Liver (tissue), 9 donors: ENCODE results near the gene FBN1. TPM values are rescaled to one million over a fixed set of nuclear protein-coding genes. Genes with fewer than 3 reads are reported as not detected.

ENCODE experiments used
- DNase-seq: peaks from one replicate; pipeline ENCODE4 v3.0.0-alpha.2; 2017; ENCODE audit warnings: low spot score
- H3K27ac ChIP-seq, 2 donors: one replicate each; pipeline ENCODE4 v1.7.0; 2013; ENCODE audit warnings: inconsistent platforms in 2 of 2, low read length in 2 of 2, control low read depth in 1 of 2, low read depth in 1 of 2, mild to moderate bottlenecking in 1 of 2
- H3K27me3 ChIP-seq, 4 donors: one replicate each; pipeline versions ENCODE4 v1.6.1 to v1.7.0; 2013; ENCODE audit warnings: low read length in 3 of 4, inconsistent platforms in 1 of 4, mild to moderate bottlenecking in 1 of 4, moderate library complexity in 1 of 4; ENCODE audit not compliant: control insufficient read depth in 4 of 4, insufficient read depth in 4 of 4
- H3K36me3 ChIP-seq, 4 donors: one replicate each; pipeline versions ENCODE4 v1.6.1 to v1.7.0; 2013; ENCODE audit warnings: low read length in 3 of 4, mild to moderate bottlenecking in 3 of 4, low read depth in 1 of 4, moderate library complexity in 1 of 4; ENCODE audit not compliant: control insufficient read depth in 4 of 4, insufficient read depth in 3 of 4
- H3K4me1 ChIP-seq, 4 donors: one replicate each; pipeline versions ENCODE4 v1.6.1 to v1.7.0; 2013; ENCODE audit warnings: low read length in 3 of 4, mild to moderate bottlenecking in 3 of 4, moderate library complexity in 1 of 4; ENCODE audit not compliant: control insufficient read depth in 4 of 4, insufficient read depth in 4 of 4
- H3K4me3 ChIP-seq, 3 donors: one replicate each; pipeline versions ENCODE4 v1.6.1 to v1.7.0; 2013; ENCODE audit warnings: low read length in 3 of 3, control low read depth in 1 of 3, low read depth in 1 of 3, mild to moderate bottlenecking in 1 of 3
- H3K9ac ChIP-seq, 2 donors: one replicate each; pipeline ENCODE4 v1.7.0; 2013; ENCODE audit warnings: low read length in 2 of 2, mild to moderate bottlenecking in 2 of 2, moderate library complexity in 2 of 2, control low read depth in 1 of 2, low read depth in 1 of 2
- H3K9me3 ChIP-seq, 4 donors: one replicate each; pipeline versions ENCODE4 v1.6.1 to v1.7.0; 2013; ENCODE audit warnings: low read length in 3 of 4; ENCODE audit not compliant: control insufficient read depth in 4 of 4
- EGR1 ChIP-seq, 2 donors: IDR thresholded peaks; 2 replicates each; pipeline ENCODE4 v1.6.1; 2016 to 2018; ENCODE audit warnings: antibody characterized with exemption in 2 of 2, low read depth in 2 of 2
- FOXA1 ChIP-seq: IDR thresholded peaks from 2 replicates; pipeline ENCODE4 v1.6.1; 2016; ENCODE audit warnings: antibody characterized with exemption
- FOXA2 ChIP-seq: IDR thresholded peaks from 2 replicates; pipeline ENCODE4 v1.6.1; 2016; ENCODE audit warnings: antibody characterized with exemption
- GABPA ChIP-seq, 2 donors: IDR thresholded peaks in 1 of 2; conservative IDR thresholded peaks in 1 of 2; 2 replicates each; pipeline ENCODE4 v1.6.1; 2016; ENCODE audit warnings: antibody characterized with exemption in 2 of 2, mild to moderate bottlenecking in 1 of 2, moderate library complexity in 1 of 2
- HNF4A ChIP-seq, 2 donors: conservative IDR thresholded peaks; 2 replicates each; pipeline ENCODE4 v1.6.1; 2016; ENCODE audit warnings: antibody characterized with exemption in 2 of 2, mild to moderate bottlenecking in 2 of 2
- HNF4G ChIP-seq: IDR thresholded peaks from 2 replicates; pipeline ENCODE4 v1.6.1; 2016; ENCODE audit warnings: antibody characterized with exemption
- JUND ChIP-seq, 2 donors: IDR thresholded peaks; 2 replicates each; pipeline ENCODE4 v1.6.1; 2016; ENCODE audit warnings: antibody characterized with exemption in 2 of 2
- NR2F2 ChIP-seq: IDR thresholded peaks from 2 replicates; pipeline ENCODE4 v1.6.1; 2016; ENCODE audit warnings: antibody characterized with exemption
- RAD21 ChIP-seq, 2 donors: IDR thresholded peaks; 2 replicates each; pipeline ENCODE4 v1.6.1; 2016; ENCODE audit warnings: antibody characterized with exemption in 2 of 2, mild to moderate bottlenecking in 2 of 2
- RXRA ChIP-seq, 2 donors: IDR thresholded peaks; 2 replicates each; pipeline ENCODE4 v1.6.1; 2017 to 2018; ENCODE audit warnings: antibody characterized with exemption in 2 of 2, mild to moderate bottlenecking in 1 of 2
- SP1 ChIP-seq: IDR thresholded peaks from 2 replicates; pipeline ENCODE4 v1.6.1; 2018; ENCODE audit warnings: antibody characterized with exemption, mild to moderate bottlenecking
- TAF1 ChIP-seq: conservative IDR thresholded peaks from 2 replicates; pipeline ENCODE4 v1.6.1; 2016; ENCODE audit warnings: antibody characterized with exemption, mild to moderate bottlenecking
- YY1 ChIP-seq: IDR thresholded peaks from 2 replicates; pipeline ENCODE4 v1.6.1; 2016; ENCODE audit warnings: antibody characterized with exemption, mild to moderate bottlenecking
- WGBS: extraction: QIAGEN DNeasy Blood & Tissue Kit; methylation state at CpG from one replicate; pipeline ENCODE4 v1.1.7; 2013; 5-methylcytosine and 5-hydroxymethylcytosine counted together
- polyA plus RNA-seq, 2 donors: library from polyadenylated mRNA; stranded (reverse) in 1 of 2; unstranded in 1 of 2; fragments of 200-250 nt in 1 of 2; fragments of >200 nt in 1 of 2; fragmentation: Nextera tagmentation in 1 of 2; extraction: Ambion mirVana in 1 of 2; gene quantifications; one replicate each; pipeline versions ENCODE4 v1.2.1 to v1.2.3, GENCODE V29; 2013 to 2015
- total RNA-seq, 2 donors: library from RNA; depleted of rRNA; stranded (reverse); fragments of >200 nt; gene quantifications; one replicate each; pipeline ENCODE4 v1.2.3, GENCODE V29; 2014
- TF ChIP-seq, protein P1 (sequence below): IDR thresholded peaks from 2 replicates; pipeline ENCODE4 v1.6.1; 2016; ENCODE audit warnings: antibody characterized with exemption
- TF ChIP-seq, protein P2 (sequence below): IDR thresholded peaks from 2 replicates; pipeline ENCODE4 v1.6.1; 2016; ENCODE audit warnings: antibody characterized with exemption, mild to moderate bottlenecking
- TF ChIP-seq, protein P3 (sequence below): IDR thresholded peaks from 2 replicates; pipeline ENCODE4 v1.6.1; 2016; ENCODE audit warnings: antibody characterized with exemption
- TF ChIP-seq, protein P4 (sequence below): IDR thresholded peaks from 2 replicates; pipeline ENCODE4 v1.6.1; 2016; ENCODE audit warnings: antibody characterized with exemption
- TF ChIP-seq, protein P5 (sequence below): fragments of 150-350 bp; IDR thresholded peaks from 2 replicates; pipeline ENCODE4 v1.5.1; 2017; ENCODE audit warnings: improper control_type of control experiment, low read depth, low read length; ENCODE audit not compliant: missing input control
- donor health status: healthy.
- donor health status: healthy.
- donor health status: healthy.
- donor health status: healthy.
- donor health status: healthy.

Gene FBN1
- total and polyA plus RNA-seq, 4 donors: 1.3 to 20.1 (median 12.4) TPM

DNA sequence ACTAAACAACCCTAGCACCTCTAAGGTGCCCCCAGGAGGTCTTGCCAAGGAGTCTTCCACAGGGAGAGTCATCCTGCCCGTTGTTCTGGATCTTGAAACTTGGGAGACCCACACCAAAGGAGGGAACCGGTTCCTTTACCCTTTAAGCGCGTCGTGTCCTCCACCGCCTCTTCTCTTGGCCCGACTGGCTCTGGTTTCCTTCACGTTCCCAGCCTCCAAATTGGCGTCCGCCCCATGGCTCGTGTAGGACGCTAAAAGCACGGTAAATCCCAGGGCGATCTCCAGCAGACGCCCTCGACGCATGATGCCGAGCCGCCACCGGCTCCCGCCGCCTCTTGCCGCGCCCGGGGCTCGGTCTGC is 1.1 kb downstream of the FBN1 start:
- Histone ChIP-seq H3K27me3 (peaks cover 0 to 10% (median 4%) of the 10 kb centered on the region in 4 donors), H3K9ac (no peak overlapping the region), H3K27ac (peak overlapping the region; percentile 59 to 63), H3K4me3 (peak overlapping the region in 2 of 3 donors; percentile 61 to 64), H3K9me3 (no peaks in the 10 kb centered on the region), H3K36me3 (no peaks in the 10 kb centered on the region), H3K4me1 (peaks cover 5 to 21% (median 17%) of the 10 kb centered on the region in 4 donors)
- TF ChIP-seq, protein P1, sequence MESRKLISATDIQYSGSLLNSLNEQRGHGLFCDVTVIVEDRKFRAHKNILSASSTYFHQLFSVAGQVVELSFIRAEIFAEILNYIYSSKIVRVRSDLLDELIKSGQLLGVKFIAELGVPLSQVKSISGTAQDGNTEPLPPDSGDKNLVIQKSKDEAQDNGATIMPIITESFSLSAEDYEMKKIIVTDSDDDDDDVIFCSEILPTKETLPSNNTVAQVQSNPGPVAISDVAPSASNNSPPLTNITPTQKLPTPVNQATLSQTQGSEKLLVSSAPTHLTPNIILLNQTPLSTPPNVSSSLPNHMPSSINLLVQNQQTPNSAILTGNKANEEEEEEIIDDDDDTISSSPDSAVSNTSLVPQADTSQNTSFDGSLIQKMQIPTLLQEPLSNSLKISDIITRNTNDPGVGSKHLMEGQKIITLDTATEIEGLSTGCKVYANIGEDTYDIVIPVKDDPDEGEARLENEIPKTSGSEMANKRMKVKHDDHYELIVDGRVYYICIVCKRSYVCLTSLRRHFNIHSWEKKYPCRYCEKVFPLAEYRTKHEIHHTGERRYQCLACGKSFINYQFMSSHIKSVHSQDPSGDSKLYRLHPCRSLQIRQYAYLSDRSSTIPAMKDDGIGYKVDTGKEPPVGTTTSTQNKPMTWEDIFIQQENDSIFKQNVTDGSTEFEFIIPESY: no peak
- TF ChIP-seq EGR1 (IDR thresholded peaks at IDR 0.05; ENCODE audit: low read depth in 2 of 2) (no peak), RXRA (IDR thresholded peaks at IDR 0.05) (no peak), JUND (IDR thresholded peaks at IDR 0.05) (no peak), TAF1 (no peak), GABPA (IDR thresholded peaks at IDR 0.05 in 1 of 2, conservative IDR thresholded peaks at IDR 0.05 in 1 of 2) (no peak), NR2F2 (no peak), HNF4A (conservative IDR thresholded peaks at IDR 0.05) (no peak), FOXA1 (no peak)
- TF ChIP-seq, protein P2, sequence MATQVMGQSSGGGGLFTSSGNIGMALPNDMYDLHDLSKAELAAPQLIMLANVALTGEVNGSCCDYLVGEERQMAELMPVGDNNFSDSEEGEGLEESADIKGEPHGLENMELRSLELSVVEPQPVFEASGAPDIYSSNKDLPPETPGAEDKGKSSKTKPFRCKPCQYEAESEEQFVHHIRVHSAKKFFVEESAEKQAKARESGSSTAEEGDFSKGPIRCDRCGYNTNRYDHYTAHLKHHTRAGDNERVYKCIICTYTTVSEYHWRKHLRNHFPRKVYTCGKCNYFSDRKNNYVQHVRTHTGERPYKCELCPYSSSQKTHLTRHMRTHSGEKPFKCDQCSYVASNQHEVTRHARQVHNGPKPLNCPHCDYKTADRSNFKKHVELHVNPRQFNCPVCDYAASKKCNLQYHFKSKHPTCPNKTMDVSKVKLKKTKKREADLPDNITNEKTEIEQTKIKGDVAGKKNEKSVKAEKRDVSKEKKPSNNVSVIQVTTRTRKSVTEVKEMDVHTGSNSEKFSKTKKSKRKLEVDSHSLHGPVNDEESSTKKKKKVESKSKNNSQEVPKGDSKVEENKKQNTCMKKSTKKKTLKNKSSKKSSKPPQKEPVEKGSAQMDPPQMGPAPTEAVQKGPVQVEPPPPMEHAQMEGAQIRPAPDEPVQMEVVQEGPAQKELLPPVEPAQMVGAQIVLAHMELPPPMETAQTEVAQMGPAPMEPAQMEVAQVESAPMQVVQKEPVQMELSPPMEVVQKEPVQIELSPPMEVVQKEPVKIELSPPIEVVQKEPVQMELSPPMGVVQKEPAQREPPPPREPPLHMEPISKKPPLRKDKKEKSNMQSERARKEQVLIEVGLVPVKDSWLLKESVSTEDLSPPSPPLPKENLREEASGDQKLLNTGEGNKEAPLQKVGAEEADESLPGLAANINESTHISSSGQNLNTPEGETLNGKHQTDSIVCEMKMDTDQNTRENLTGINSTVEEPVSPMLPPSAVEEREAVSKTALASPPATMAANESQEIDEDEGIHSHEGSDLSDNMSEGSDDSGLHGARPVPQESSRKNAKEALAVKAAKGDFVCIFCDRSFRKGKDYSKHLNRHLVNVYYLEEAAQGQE: no peak
- TF ChIP-seq, protein P3, sequence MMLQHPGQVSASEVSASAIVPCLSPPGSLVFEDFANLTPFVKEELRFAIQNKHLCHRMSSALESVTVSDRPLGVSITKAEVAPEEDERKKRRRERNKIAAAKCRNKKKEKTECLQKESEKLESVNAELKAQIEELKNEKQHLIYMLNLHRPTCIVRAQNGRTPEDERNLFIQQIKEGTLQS: no peak
- TF ChIP-seq, protein P4, sequence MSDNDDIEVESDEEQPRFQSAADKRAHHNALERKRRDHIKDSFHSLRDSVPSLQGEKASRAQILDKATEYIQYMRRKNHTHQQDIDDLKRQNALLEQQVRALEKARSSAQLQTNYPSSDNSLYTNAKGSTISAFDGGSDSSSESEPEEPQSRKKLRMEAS: no peak
- no peak for DNase-seq
- WGBS: 3% methylated on average over 26 of the region's 26 CpGs

DNA sequence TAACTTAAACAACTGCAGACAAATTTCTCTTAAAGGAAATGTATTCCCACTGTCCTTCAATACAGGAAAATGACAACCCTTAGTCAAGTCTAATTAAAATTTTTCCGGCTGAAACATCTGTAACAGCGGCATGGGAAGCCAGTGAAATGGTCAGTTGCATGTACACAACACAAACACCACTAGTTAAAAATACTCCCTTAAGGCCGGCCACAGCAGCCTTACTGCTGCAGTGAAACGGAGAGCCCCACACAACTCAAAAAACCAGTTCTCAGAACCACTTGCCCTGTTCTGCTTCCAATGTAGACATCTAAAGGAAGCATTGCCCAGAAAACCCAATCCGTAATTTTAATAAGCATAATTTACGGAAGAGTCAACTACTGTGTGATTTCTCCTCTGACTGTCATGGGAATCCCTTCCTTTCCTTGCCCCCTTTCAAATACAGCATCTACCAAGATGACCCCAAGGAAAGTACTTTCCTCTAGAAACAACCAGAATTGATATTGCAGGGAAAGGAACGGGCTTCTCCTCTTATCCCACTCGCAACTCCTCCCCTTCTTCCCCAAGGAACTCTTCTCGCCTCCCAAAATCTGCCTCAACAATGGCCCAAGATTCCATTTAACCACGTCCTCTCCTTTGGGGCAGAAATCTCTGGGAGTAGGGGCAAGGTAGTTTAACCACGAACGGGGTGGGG is 1.6 kb downstream of the FBN1 start:
- peak overlapping the region; percentile 59 to 63 for H3K27ac ChIP-seq
- H3K4me3 ChIP-seq: peak overlapping the region in 2 of 3 donors; percentile 61 to 64
- peaks cover 5 to 21% (median 17%) of the 10 kb centered on the region in 4 donors for H3K4me1 ChIP-seq
- 38% methylated on average over 12 of the region's 12 CpGs for WGBS
- no peaks in the 10 kb centered on the region for H3K9me3 ChIP-seq
- H3K36me3 ChIP-seq: no peaks in the 10 kb centered on the region
- H3K27me3 ChIP-seq: peaks cover 0 to 10% (median 4%) of the 10 kb centered on the region in 4 donors
- H3K9ac ChIP-seq: no peak overlapping the region
- DNase-seq: no peak
- TF ChIP-seq HNF4A (conservative IDR thresholded peaks at IDR 0.05) (no peak), HNF4G (no peak), YY1 (no peak), FOXA1 (no peak), FOXA2 (no peak), TAF1 (no peak), JUND (IDR thresholded peaks at IDR 0.05) (no peak), GABPA (IDR thresholded peaks at IDR 0.05 in 1 of 2, conservative IDR thresholded peaks at IDR 0.05 in 1 of 2) (no peak), RAD21 (IDR thresholded peaks at IDR 0.05) (no peak), RXRA (IDR thresholded peaks at IDR 0.05) (no peak), EGR1 (IDR thresholded peaks at IDR 0.05; ENCODE audit: low read depth in 2 of 2) (no peak), NR2F2 (no peak), SP1 (no peak)
- TF ChIP-seq, protein P4: no peak
- TF ChIP-seq, protein P3: no peak
- TF ChIP-seq, protein P5, sequence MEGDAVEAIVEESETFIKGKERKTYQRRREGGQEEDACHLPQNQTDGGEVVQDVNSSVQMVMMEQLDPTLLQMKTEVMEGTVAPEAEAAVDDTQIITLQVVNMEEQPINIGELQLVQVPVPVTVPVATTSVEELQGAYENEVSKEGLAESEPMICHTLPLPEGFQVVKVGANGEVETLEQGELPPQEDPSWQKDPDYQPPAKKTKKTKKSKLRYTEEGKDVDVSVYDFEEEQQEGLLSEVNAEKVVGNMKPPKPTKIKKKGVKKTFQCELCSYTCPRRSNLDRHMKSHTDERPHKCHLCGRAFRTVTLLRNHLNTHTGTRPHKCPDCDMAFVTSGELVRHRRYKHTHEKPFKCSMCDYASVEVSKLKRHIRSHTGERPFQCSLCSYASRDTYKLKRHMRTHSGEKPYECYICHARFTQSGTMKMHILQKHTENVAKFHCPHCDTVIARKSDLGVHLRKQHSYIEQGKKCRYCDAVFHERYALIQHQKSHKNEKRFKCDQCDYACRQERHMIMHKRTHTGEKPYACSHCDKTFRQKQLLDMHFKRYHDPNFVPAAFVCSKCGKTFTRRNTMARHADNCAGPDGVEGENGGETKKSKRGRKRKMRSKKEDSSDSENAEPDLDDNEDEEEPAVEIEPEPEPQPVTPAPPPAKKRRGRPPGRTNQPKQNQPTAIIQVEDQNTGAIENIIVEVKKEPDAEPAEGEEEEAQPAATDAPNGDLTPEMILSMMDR: no peak
- TF ChIP-seq, protein P2: no peak
